GM18520 (cell line): Measurements from ENCODE around the gene CYFIP2.
A peak's percentile ranks its signal among the peaks of the same experiment; 100 is the strongest.

Experiments
- ATAC-seq: cut with Tn5 transposase; IDR thresholded peaks from one replicate; pipeline ENCODE4 v1.9.1; 2021; ENCODE audit not compliant: unreplicated experiment

The CYFIP2 gene

DNA sequence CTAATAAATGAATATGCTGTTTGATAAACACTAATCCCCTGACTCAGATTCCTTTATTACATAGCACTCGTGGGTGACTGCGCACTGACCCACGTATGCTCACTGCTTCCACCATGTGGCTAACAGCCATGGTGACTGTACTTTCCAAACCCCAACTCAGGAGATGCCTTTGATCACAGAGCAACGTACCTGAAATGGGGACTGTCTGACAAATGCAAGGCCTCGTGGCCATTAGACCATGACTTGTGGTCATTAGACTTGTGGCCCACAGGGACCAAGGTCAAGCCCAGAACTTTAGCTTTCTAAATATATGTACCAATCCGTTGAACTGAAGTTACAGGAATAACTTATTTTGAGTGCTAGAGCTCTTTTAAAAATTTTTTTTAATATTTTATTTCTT is 46.6 kb downstream of the CYFIP2 start:
- peak; percentile 75 for ATAC-seq

DNA sequence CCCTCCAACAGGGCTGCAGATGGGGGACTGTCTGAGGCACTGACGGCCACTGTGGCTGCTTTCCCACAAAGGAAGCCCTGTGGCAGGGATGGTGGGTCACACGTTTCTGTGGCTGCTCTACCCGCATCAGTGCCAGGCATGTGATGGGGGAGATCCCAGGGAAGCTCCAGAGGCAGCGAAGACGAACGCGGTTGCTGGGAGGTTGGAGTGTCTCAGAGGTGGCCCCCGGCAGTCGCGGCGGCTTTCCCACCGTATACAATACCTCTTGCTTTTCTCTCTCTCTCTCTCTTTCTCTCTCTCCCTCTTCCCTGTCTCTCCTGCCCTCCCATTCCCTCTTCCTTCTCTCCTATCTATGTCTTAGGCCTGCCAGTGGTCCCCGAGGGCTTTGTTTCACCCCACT is 56.7 kb downstream of the CYFIP2 start:
- ATAC-seq, result no peak

DNA sequence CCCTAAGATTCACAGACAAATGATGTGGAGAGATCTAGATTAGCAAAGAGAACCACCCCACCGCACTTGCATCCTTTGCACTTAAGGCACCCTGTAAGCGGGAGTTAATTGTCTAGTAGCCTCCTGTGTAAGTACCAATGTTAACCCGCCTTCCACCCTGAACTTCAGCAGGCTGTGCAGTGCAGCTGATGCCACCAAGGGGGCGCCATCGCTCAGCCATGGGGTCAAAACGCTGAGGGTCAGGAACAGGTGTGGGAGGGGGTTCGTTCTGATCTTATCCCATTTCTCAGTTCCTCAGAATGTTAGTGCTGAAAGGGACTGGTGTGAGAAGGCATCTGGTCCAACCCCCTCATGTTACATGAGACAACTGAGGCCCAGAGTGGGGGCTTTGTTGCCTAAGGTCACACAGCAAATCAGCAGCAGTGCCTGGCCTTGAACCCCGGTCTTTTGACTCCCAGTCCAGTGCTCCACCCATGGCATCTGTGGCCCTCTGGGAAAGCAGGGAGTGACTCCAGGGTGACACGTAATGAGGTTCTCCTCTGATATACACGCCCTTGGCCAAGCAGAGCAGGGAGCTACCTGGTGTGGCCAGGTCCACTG is 57.3 kb downstream of the CYFIP2 start:
- no peak for ATAC-seq

DNA sequence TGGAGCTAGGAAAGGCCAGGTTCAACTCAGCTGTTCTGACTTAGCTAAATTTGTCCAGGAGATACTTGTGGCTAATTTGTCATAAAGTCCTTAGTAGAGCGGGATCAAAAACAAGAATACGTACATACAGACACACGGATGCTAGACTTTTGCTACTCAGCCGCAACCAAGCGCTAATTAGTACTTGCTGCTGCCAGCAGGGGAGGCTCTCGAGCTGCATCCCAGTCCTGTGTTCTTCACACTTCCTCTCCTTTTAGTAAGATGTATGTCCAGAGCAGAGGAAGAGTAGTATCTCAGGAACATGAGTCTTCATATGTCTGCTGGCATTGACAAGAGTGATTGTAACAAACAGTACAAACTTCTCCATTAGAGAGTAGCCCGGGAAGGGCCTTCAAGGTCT is 58.3 kb downstream of the CYFIP2 start:
- ATAC-seq, result no peak

DNA sequence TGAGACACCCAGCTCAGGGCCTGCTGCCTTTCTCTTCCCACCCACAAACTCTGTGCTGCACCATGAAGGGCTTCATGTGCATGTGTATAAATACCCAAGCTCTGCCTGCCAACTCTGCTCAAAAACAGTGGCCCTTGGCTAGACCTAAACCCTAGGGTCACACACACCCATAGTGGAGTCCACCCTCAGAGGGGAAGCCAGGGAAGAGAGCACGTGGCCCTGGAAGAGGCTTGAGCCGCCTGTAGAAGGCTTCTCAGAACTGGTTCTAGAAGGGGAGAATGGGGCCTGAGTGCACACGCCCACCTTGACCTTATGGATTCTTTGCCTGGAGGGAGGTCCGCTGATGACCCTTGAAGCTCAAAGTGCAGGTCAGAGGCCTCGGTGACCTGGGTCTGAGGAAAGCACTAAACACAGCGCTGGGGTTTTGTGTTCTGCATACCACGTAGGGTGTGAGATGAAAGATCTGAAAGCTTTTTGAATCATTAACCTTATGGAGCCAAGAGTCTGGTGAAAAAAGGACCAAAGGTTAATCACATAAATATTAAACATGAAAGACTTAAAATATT is 60.6 kb downstream of the CYFIP2 start:
- ATAC-seq, result no peak

DNA sequence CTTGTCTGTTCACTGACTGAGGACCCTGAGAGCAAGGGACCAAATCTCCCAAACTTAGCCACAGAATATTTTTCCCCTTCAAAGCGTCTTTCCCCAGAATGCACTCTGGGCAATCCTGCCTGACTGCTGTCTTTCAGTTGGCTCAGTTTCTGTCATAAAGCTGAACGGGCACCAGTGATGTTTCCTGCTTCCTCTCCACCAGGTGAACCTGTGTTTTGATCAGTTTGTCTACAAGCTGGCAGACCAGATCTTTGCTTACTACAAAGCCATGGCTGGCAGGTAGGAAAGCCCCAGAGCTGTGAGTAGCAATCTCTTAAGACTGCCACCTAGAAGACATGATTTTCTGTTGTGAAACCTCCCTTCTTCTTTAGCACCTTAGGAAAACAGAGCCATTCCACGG is 61.8 kb downstream of the CYFIP2 start:
- ATAC-seq, result no peak

DNA sequence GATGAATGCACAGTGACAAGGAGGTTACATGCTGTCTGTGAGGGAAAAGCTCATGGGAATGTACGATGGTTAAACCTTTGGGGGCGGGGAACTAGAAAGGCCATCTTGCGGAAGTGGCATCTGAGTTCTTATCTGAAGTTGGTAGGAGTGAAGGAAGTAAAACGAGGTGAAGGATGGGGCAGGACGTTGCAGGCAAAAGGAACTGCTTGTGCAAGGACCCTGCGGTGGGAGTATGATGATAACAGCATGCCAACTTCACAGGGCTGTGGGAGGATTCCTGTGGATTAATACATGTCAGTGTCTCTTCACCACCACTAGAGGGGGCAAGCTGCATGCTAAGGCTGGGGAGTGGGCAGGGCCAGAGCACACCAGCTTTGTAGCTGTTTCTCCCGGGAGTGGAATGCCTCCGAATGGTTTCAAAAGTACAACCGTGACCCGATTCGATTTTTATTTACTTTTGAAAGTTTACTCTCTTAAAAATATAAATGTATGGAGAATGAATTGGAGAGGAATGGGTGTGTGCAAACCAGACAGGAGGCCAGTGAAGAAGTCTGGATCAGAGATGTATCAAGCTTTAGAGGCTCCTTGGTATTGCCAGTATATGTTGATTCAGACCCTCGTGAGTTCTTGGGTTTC is 62.5 kb downstream of the CYFIP2 start:
- ATAC-seq, result peak; percentile 81

DNA sequence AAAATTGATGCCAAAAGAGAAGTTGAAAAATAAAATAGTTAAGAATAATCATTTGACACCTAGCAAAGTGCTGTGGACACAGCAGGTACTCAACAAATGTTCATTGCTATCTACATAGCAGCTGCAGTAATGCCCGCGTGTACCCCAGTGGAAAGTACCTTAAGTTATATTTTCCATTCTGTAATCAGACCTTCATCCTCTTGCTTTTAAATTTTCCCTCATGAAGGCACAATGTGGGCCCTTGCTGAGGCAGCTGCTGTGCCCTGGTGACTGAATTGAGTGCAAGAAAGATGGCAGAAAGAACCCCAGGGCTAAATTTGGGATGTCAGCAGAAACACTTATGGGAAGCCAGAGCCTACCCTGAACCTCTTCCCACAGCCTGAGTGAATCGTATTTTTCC is 65.9 kb downstream of the CYFIP2 start:
- no peak for ATAC-seq

DNA sequence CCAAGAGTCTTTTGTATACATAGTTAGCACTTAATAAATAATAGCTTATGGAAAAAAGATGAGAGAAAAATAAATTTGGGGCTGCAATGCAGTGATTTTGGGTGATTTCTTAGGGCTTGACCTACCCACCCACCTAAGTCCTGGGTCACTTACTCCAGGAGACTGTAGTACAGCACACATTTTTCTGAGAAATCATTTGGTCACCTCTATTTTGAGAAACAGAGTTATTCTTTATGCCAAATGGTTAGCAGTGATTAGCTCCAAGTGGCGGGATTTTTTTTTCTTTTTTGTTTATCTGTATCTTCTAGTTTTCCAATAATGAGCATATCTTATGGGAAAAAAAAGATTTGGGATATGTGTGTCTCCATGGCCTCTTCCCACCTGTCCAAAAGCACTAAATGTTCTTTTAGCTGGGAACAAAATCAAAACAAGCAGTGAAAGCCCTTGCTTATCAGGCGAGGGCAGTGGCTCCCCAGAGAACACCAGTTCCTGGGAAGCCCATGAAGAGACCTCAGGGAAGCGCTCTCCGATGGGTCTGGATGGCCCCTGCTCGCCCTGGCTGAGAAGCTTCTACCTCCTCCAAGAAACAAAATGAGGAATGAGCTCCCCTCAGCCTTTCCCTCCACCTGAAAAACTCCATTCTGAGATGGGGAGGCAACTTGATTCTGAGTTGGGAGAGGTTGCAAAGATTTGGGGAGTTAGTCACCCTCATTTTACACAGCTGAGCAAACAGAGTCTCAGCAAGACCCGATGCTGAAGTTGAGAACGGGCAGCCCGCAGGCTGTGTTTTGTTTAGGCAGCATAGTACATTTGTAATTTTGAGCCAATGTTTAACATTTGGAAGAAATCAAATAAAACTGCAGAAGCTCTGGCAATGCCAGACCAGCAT is 69.9 kb downstream of the CYFIP2 start:
- no peak for ATAC-seq

DNA sequence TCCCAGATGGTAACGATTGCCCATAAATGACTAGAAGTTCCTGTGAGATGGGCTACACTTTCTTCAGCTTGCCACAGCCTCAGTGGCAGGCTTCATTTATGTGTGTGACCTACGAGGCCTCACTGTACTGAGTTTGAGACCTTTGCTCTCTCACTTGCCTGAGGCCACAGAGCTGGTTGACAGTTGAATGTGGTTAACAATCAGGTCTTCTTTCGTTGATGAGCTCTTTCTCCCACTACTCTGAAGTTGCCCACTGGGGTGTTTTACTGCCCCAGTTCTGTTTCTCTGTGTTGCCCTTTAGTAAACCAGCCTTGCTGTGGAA is 70.5 kb downstream of the CYFIP2 start:
- ATAC-seq, result no peak

DNA sequence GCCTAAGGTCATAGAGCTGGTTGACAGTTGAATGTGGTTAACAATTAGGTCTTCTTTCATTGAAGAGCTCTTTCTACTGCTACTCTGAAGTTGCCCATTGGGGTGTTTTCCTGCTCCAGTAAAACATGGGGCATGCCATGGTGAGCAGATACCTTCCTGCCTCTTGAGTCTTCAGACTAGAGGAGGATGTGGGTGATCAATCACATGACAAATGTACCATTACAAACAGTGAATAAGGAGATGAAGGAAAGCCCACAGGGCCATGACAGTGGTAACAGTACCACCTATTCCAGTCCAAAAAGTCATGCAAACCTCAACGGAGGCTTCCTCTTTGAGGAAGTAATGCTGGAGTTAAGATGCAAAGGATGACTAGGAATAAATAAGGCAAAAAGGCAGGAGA is 73.5 kb downstream of the CYFIP2 start:
- no peak for ATAC-seq

DNA sequence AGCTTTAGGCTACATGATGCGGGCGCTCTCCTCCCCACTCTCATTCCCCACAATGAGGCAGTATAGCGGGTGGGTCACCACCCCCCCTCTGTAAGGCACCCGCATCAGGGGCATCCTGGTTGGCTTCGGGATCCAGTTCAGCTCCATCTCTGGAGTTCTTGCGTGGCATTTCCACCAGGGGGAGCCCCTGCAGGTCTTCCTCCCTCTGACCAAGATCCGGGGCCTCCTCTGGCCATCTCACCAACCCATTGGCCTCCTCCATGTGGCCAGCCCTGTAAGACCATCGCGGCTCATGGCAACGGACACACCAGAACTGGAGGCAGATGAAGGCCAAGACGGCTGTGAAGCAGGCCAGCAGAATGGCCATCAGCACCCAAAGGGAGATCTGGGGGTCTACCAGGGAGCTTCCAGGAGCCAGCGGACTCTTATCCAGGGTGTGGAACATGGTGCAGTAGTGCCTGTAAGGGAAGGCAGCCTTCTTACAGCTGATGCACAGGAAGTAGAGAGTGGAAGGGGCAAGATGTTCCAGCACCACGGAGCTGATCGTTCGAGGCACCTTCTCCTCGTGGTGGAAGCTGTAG is 77.0 kb downstream of the CYFIP2 start:
- ATAC-seq, result no peak

DNA sequence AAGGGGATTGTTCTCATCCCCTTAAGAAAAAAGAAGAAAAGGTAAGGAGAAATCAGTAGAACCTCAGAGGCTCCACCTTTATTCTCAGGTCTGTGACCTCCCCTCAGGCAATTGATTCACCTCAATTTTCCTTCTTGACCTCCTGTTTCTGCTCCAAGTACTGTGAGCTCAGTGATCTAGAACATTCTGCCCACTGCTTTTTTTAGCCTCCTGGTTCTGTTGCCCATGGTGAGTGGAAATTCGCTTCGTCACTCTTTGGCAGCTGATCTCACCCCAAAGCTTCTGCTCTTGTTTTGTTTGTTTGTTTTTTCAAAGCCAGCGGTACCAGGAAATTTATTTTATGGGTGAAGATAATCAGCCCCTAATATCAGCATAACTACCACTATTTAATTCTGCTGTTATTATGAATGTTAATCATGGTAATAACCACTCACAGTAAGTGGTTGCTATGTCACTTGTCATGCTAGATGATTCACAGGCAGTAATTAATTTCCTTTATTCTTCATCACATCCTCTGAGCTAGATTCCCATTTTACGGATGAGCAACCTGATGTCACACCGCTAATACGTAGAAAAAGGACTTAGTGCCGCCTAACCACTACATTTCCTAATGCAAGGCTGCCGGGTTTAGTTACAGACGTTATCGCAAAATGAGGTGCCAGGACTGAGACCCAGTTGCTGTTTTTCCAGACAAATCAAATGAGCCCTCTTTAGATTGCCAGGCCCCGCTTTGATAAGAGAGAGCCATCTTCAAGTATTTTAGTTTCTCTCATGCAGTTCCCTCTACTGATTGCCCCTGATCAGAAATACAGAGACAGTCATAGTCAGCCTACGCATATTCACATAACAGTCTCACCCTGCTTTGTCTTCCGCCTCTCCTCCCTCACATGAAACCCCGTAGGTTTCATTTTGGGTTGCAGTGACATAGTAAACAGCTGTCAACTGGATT is 78.2 kb downstream of the CYFIP2 start:
- ATAC-seq, result no peak

DNA sequence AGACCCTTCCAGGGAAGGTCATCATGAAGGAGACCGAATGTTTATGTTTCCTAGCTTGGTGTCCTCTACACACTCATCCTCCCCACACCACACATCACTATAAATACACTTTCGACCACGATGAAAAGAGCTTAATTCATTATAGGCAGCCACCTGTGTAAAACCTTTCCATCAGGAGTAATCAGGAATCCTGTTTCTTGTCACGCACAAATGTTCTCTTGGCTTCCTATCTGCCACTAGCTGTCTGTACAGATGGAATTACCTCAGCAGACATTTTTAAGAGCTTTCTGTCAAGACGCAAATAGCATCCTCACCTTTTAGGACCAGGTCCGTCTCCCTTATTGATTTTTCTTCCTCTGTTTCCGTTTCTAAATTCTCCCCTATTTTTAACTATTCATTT is 79.1 kb downstream of the CYFIP2 start:
- ATAC-seq, result no peak

DNA sequence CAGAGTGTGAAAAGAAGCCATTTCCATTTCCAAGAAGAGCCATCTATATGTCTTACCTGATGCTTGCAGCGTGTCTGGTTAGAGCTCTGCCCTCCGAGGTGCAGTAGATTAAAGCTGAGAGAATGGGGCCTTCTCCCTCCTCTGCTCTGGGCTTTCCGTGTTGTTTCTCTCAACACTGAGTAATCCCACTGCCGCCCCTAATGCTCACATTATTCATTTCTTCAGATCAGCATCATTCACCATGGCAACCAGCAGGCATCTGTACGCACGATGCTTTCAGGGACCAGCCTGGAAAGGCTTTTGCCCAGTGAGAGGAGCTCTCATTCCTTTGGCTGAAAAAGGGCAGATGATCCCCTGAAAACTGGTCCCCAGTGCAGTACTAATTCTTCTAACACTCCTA is 79.6 kb downstream of the CYFIP2 start:
- no peak for ATAC-seq

DNA sequence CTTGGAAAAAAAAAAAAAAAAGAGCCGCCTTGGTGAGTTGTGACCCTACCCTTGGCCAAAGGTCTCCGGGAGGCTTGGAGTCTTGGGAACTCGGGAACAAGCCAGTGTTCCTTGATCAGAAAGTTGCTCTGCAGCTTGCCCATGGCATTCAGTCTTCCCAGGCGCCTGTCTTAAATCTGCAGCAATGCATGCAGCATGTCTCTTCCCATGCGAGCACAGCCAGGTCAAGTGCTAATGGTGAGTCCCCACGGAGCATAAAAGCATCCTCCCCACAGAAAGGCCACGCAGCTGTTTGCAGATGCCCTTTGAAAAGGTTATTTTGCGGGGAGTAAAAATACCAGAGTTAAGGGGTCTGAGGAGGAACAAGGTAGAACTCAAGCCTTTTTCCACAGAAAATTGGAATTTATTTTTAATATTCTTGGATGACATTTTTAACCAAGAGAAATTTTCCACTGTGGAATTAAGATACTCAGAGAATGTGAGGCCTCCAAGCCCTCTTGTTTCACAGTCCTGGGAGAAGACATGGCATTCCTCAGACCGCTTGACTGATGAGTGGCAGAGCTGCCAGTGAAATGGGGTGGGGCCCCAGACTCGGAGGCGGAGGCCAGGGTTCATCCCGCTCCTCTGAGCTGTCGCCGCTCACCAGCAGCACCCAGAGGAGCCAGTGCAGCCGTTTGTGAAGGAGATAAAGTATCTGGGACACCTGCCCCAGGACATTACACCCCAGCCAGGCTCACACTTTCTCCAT is 81.6 kb downstream of the CYFIP2 start:
- ATAC-seq, result no peak

DNA sequence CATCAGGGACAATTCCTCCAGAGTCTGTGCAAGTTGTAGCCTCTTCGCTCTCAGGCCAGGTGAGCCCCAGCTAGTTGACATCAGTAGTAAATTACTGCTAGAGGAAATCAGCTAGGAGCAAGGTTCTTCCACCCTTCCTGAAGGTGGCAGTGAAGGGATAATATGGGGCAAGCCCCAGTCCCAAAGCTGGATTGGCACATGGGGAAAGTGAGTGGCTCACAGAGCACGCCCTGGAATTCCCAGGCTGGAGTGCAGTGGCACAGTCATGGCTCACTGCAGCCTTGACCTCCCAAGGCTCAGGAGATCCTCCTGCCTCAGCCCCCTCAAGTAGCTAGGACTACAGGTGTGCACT is 82.1 kb downstream of the CYFIP2 start:
- no peak for ATAC-seq

DNA sequence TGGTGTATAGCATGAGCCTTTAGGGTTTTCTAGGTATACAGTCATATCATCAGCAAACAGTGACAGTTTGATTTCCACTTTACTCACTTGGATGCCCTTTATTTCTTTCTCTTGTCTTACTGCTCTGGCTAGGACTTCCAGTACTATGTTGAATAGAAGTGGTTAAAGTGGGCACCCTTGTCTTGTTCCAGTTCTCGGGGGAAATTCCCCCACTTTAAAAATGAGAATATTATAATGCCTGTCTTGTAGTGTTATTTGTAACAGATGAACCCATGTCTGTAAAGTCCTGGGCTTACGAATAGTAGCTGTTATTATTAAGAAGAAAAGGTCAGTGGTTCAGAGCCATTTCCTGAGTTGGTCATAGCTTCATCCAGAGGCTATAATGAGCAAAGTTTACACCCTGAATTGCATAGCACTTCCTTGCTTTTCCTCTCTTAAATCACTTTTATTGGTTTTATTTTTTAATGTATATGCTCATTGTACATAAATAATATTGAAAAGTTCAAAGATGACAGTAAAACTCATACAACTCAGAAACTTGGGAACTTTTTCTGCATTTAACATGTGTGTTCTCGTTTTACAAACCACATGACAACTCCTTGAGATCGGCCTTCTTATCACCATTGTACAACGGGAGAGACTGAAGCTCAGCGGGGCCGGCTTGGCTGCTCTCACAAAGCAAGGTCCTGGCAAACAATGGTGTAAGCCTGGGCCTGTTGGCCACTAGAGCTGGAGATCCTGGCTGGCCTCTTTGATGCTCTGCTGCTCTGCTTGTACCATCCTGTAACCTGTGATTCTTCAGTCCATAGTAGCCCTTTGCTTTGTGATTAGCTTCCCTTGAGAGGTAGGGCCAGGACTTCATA is 85.2 kb downstream of the CYFIP2 start:
- ATAC-seq, result peak; percentile 87

DNA sequence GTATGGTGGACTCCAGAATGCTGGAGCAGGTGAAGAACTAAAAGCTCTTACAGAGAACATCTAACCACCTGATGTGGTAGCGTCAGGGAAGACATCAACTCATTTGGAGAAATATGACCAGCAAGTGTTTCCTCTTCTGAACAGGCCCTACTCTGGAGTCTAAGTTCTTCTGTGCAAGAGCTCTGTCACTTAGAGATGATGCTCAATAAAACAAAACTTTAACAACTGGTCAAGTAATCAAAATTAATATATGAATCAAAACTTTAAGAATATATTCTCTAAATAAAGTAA is 85.8 kb downstream of the CYFIP2 start:
- ATAC-seq, result no peak
